Hepatocyte (in vitro differentiated cells): ENCODE measurements around the gene COL21A1.

Experiments used
- CTCF ChIP-seq: fragments of 200-600 bp; sonication (generic); IDR thresholded peaks from 2 replicates; pipeline ENCODE4 v1.5.1; 2016; ENCODE audit warnings: antibody characterized with exemption, mild to moderate bottlenecking; ENCODE audit not compliant: poor library complexity
- EZH2 ChIP-seq: fragments of 200-600 bp; sonication (generic); IDR thresholded peaks from 2 replicates; pipeline ENCODE4 v1.6.1; 2016; ENCODE audit warnings: antibody characterized with exemption, mild to moderate bottlenecking, borderline replicate concordance

- TF ChIP-seq CTCF (no peak), EZH2 (no peak)
Observed at GRCh38 chr6:56140090-56140489, 107.3 kb downstream of the COL21A1 start.
